Chondrocyte (in vitro differentiated cells): Measurements from ENCODE around the gene FFAR4. TPM values are rescaled to one million over a fixed set of nuclear protein-coding genes. Genes with fewer than 3 reads are reported as not detected.
"Not testable (repeated sequence)": the region's sequence is repeated elsewhere in the genome, so short reads cannot be mapped to it uniquely, and the experiment has no call there.

Source experiments
- DNase-seq: peaks from one replicate; pipeline ENCODE4 v3.0.0; 2021; ENCODE audit warnings: mixed read lengths, low spot score
- H3K27ac Mint-ChIP-seq: one replicate; pipeline ENCODE4 v1.8.0; 2021; ENCODE audit warnings: mild to moderate bottlenecking, moderate library complexity, mixed read lengths; ENCODE audit not compliant: unreplicated experiment
- H3K27me3 Mint-ChIP-seq: 2 replicates; pipeline ENCODE4 v1.8.0; 2021; ENCODE audit warnings: low read depth, mixed read lengths
- H3K36me3 Mint-ChIP-seq: 2 replicates; pipeline ENCODE4 v1.8.0; 2021; ENCODE audit warnings: low read depth, mixed read lengths
- H3K4me1 Mint-ChIP-seq: 2 replicates; pipeline ENCODE4 v1.8.0; 2021; ENCODE audit warnings: low read depth, mild to moderate bottlenecking, mixed read lengths
- H3K4me3 Mint-ChIP-seq: one replicate; pipeline ENCODE4 v1.8.0; 2021; ENCODE audit warnings: mild to moderate bottlenecking, moderate library complexity, mixed read lengths; ENCODE audit not compliant: unreplicated experiment
- H3K9me3 Mint-ChIP-seq: 2 replicates; pipeline ENCODE4 v1.8.0; 2021; ENCODE audit warnings: low read depth, mixed read lengths
- CTCF ChIP-seq: fragments of 200-600 bp; sonication (generic); IDR thresholded peaks from 2 replicates; pipeline ENCODE4 v1.5.0; 2021; ENCODE audit warnings: antibody characterized with exemption, mild to moderate bottlenecking, moderate library complexity
- total RNA-seq: library from RNA; stranded (reverse); gene quantifications from 3 replicates; pipeline ENCODE4 v1.2.1, GENCODE V29; 2021

FFAR4 gene
- total RNA-seq, 1 donor from 2014 or later, result not detected

GRCh38 chr10:93542358-93542791 is 24.1 kb upstream of the FFAR4 start:
- no peak for DNase-seq
- H3K36me3 Mint-ChIP-seq, result no peaks in the 10 kb centered on the region
- H3K4me1 Mint-ChIP-seq, result peaks cover 7% of the 10 kb centered on the region
- H3K9me3 Mint-ChIP-seq, result peaks cover 2% of the 10 kb centered on the region
- H3K27ac Mint-ChIP-seq, result no peak overlapping the region
- H3K4me3 Mint-ChIP-seq, result no peak overlapping the region
- TF ChIP-seq CTCF, result peak; percentile 24
- peaks cover 5% of the 10 kb centered on the region for H3K27me3 Mint-ChIP-seq

GRCh38 chr10:93546995-93547394 is 19.5 kb upstream of the FFAR4 start:
- H3K27ac Mint-ChIP-seq, H3K4me3 Mint-ChIP-seq, DNase-seq: not testable (repeated sequence)

GRCh38 chr10:93547522-93547921 is 18.9 kb upstream of the FFAR4 start:
- Mint-ChIP-seq H3K27me3 (no peaks in the 10 kb centered on the region), H3K9me3 (no peaks in the 10 kb centered on the region), H3K36me3 (no peaks in the 10 kb centered on the region), H3K4me3 (no peak overlapping the region), H3K4me1 (peaks cover 11% of the 10 kb centered on the region), H3K27ac (no peak overlapping the region)
- no peak for DNase-seq
- no peak for TF ChIP-seq CTCF

More at GRCh38 chr10:93546995-93547394, 19.5 kb upstream of the FFAR4 start:
- H3K4me1 Mint-ChIP-seq, result peaks cover 17% of the 10 kb centered on the region
- H3K9me3 Mint-ChIP-seq, H3K36me3 Mint-ChIP-seq, H3K27me3 Mint-ChIP-seq: not testable (repeated sequence)

GRCh38 chr10:93548376-93549071 is 17.9 kb upstream of the FFAR4 start:
- no peak overlapping the region for H3K4me3 Mint-ChIP-seq
- H3K27ac Mint-ChIP-seq, result peak overlapping the region; percentile 82
- H3K36me3 Mint-ChIP-seq, result no peaks in the 10 kb centered on the region
- no peaks in the 10 kb centered on the region for H3K27me3 Mint-ChIP-seq
- no peak for TF ChIP-seq CTCF
- H3K4me1 Mint-ChIP-seq, result peaks cover 10% of the 10 kb centered on the region
- H3K9me3 Mint-ChIP-seq, result no peaks in the 10 kb centered on the region
- DNase-seq, result no peak

GRCh38 chr10:93550606-93551005 is 15.9 kb upstream of the FFAR4 start:
- no peak for DNase-seq
- Mint-ChIP-seq H3K36me3 (no peaks in the 10 kb centered on the region), H3K4me1 (peaks cover 19% of the 10 kb centered on the region), H3K4me3 (no peak overlapping the region), H3K27me3 (no peaks in the 10 kb centered on the region), H3K27ac (no peak overlapping the region), H3K9me3 (no peaks in the 10 kb centered on the region)
- no peak for TF ChIP-seq CTCF

- no peak for DNase-seq
Measured at GRCh38 chr10:93552780-93553179, 13.7 kb upstream of the FFAR4 start.

More at GRCh38 chr10:93552780-93553179, 13.7 kb upstream of the FFAR4 start:
- H3K27ac Mint-ChIP-seq, result no peak overlapping the region
- no peak for TF ChIP-seq CTCF
- peaks cover 19% of the 10 kb centered on the region for H3K4me1 Mint-ChIP-seq
- H3K4me3 Mint-ChIP-seq, result no peak overlapping the region
- no peaks in the 10 kb centered on the region for H3K27me3 Mint-ChIP-seq
- no peaks in the 10 kb centered on the region for H3K36me3 Mint-ChIP-seq
- H3K9me3 Mint-ChIP-seq, result no peaks in the 10 kb centered on the region
